GM12874 (cell line): ENCODE measurements around the gene ZNF385A.

Experiments used
- TF ChIP-seq, protein P1 (sequence below): IDR thresholded peaks from 2 replicates; pipeline ENCODE4 v1.5.1; 2011; ENCODE audit warnings: low read depth, mild to moderate bottlenecking, control low read depth, low read length, moderate library complexity; ENCODE audit not compliant: insufficient read depth

ZNF385A gene

DNA sequence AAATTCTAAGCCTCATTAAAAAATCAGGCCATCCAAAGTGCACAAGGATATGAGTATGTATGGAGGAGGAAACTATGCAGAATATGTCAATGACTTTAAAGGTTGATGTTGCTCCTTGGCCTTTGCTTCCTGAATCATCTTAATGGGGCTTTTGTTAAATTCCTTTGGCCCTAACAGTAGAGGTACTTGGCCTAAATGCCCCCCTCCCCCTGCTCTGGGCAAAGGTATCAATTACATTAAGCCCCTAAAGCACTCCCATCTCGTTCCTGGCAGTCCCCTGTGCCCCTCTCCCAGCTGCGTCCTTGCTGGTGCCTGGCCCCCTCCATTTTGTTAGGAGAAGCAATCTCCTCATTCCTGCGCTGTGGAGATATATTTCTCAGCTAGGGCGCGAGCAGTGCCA, 54.8 kb downstream of the ZNF385A start:
- TF ChIP-seq, protein P1, sequence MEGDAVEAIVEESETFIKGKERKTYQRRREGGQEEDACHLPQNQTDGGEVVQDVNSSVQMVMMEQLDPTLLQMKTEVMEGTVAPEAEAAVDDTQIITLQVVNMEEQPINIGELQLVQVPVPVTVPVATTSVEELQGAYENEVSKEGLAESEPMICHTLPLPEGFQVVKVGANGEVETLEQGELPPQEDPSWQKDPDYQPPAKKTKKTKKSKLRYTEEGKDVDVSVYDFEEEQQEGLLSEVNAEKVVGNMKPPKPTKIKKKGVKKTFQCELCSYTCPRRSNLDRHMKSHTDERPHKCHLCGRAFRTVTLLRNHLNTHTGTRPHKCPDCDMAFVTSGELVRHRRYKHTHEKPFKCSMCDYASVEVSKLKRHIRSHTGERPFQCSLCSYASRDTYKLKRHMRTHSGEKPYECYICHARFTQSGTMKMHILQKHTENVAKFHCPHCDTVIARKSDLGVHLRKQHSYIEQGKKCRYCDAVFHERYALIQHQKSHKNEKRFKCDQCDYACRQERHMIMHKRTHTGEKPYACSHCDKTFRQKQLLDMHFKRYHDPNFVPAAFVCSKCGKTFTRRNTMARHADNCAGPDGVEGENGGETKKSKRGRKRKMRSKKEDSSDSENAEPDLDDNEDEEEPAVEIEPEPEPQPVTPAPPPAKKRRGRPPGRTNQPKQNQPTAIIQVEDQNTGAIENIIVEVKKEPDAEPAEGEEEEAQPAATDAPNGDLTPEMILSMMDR: no peak

DNA sequence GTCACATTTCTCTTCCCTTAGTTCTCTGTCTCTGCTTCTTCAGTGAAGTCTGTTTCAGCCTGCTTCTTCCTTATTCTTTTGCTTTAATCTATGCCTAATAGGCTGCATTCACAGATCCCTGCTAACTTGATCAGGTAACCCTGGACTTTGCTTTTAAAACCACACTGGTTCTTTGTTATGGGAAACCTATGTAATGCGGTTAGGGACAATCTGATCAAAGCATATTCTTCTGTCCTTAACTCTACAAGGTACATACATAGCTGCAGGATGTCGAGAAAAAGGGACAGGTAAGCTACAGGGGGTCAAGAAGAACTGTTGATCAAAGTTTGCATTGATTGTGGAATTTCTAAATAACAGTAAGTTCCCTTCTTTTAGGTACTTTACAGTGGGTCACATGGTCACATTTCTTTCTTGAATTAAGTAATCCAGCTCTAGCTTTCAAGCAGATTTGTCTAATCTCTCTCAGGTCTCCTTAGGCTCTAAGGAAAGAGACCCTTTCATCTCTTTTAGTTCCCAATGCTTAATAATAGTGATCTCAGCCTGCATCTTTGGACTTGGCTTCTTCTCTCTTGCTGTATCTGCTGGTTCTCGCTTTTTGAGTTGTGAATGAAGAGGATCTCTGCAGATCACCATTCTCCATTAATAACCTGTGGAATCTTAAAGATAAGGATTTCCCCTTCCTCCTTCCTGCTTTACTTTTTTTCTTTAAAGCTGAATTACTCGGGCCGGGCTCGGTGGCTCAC, 55.8 kb downstream of the ZNF385A start:
- TF ChIP-seq, protein P1: no peak

DNA sequence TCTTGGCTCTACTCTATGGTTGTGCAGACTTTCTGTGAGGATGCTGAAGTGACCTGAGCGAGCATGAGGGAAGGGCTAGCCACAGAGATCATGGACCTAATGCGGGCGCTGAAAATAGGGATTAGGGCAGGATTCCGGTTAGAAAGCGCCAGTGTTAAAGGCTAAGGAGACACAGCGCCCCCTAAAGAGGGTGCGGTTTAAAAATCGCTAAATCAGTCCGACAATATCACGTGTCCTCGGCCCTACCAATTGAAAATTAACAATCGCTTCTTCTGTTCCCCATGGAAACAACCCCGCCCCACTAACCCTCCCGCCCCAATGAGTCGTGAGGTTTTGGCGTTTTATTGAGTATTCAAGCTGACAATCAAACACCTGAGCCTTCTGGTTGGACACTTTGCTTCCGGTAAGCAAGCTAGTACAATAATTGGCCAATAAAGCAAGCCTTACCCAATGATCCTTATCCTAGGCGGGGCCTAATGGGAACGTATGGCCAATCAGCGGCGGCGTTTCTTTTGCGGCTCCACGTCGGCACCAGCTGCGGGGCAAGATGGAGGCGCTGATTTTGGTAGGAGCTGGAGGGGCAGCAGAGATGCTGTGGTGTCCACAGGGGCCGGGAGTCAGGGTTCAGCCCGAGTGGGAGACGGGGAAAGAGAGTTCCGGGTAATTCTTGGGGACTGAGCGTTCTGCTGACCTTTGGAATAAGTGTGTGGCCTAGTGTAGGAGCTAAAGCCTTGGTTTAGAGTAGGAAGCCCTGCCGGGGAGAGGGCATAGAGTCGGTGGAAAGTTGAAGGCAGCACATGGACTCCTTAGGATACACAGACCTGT, 59.7 kb downstream of the ZNF385A start, which contains the start of gene COPZ1:
Gene COPZ1, plus strand, starts transcription at position 515 of the 825 bp plus-strand sequence. Its CDS starts 33 bp downstream, at position 548.
- TF ChIP-seq, protein P1: peak; percentile 85

DNA sequence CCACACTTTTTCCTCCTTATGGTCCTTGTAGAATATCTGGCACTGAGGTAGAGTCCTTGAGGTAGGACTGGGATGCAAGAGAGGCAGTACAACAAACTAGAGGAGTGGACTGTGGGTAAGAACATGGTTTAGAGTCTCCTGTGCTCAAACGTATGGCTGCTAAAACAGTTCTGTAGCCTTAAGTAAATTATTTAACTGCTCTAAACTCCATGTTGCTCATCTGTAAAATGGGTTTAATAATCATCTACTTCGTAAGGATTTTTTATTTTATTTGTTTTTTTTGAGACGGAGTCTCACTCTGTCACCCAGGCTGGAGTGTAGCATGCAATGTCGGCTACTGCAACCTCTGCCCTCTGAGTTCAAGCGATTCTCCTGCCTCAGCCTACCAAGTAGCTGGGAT, 63.2 kb downstream of the ZNF385A start:
- TF ChIP-seq, protein P1: no peak
